Natural killer cell (primary cell): ENCODE data around the gene SORCS2. TPM values are rescaled to one million over a fixed set of nuclear protein-coding genes. Genes with fewer than 3 reads are reported as not detected.

Experiments
- ATAC-seq, 3 donors: fragments of 150-1000 bp in 2 of 3; fragments of 200-7000 bp in 1 of 3; cut with Tn5 transposase; 1 replicate in 1 of 3; 2 replicates in 2 of 3; pipeline ENCODE4 v1.10.0; 2021; ENCODE audit warnings: mild to moderate bottlenecking in 2 of 3, moderate library complexity in 2 of 3
- DNase-seq, 2 donors: peaks; one replicate each; pipeline versions ENCODE4 v3.0.0 to v3.0.0-alpha.2; 2013 to 2021; ENCODE audit warnings: mixed read lengths in 1 of 2
- H3K27ac ChIP-seq: one replicate; pipeline ENCODE4 v1.5.1; 2013; ENCODE audit warnings: mild to moderate bottlenecking, low read length
- H3K27me3 ChIP-seq: one replicate; pipeline ENCODE4 v1.6.1; 2013; ENCODE audit warnings: low read length; ENCODE audit not compliant: control insufficient read depth, insufficient read depth
- H3K36me3 ChIP-seq: one replicate; pipeline ENCODE4 v1.6.1; 2013; ENCODE audit warnings: low read length; ENCODE audit not compliant: control insufficient read depth, insufficient read depth
- H3K4me1 ChIP-seq: one replicate; pipeline ENCODE4 v1.6.1; 2013; ENCODE audit warnings: low read length; ENCODE audit not compliant: control insufficient read depth, insufficient read depth
- H3K4me3 ChIP-seq: one replicate; pipeline ENCODE4 v1.5.1; 2013; ENCODE audit warnings: low read length
- H3K9me3 ChIP-seq: one replicate; pipeline ENCODE4 v1.6.1; 2013; ENCODE audit warnings: low read length; ENCODE audit not compliant: control insufficient read depth, insufficient read depth
- H3K27ac Mint-ChIP-seq, 2 donors: one replicate each; pipeline ENCODE4 v1.8.0; 2022; ENCODE audit warnings: mild to moderate bottlenecking in 2 of 2, mixed read lengths in 2 of 2, moderate library complexity in 1 of 2
- H3K27me3 Mint-ChIP-seq, 2 donors: one replicate each; pipeline ENCODE4 v1.8.0; 2022; ENCODE audit warnings: low read depth in 2 of 2, mixed read lengths in 2 of 2
- H3K36me3 Mint-ChIP-seq: one replicate; pipeline ENCODE4 v1.8.0; 2022; ENCODE audit warnings: mixed read lengths
- H3K4me1 Mint-ChIP-seq, 2 donors: one replicate each; pipeline ENCODE4 v1.8.0; 2022; ENCODE audit warnings: mixed read lengths in 2 of 2
- H3K4me3 Mint-ChIP-seq: one replicate; pipeline ENCODE4 v1.8.0; 2022; ENCODE audit warnings: mild to moderate bottlenecking, moderate library complexity, mixed read lengths
- H3K9me3 Mint-ChIP-seq, 2 donors: one replicate each; pipeline ENCODE4 v1.8.0; 2022; ENCODE audit warnings: mixed read lengths in 2 of 2
- CTCF ChIP-seq: fragments of 200-600 bp; IDR thresholded peaks from one replicate; pipeline ENCODE4 v1.8.0; 2022; ENCODE audit warnings: antibody characterized with exemption
- WGBS: methylation state at CpG from one replicate; pipeline ENCODE4 v1.1.7; 2013; ENCODE audit warnings: missing lambda C conversion rate; ENCODE audit not compliant: insufficient coverage; 5-methylcytosine and 5-hydroxymethylcytosine counted together
- intact Hi-C: fragments of 100-400 bp; cut with micrococcal nuclease; formaldehyde crosslinking; loops from one replicate; pipeline ENCODE4 v1.14.2; 2022
- total RNA-seq, 4 donors: library from RNA; stranded (reverse); fragments of 120-200 nt in 1 of 4; gene quantifications; one replicate each; pipeline versions ENCODE4 v1.2.3 to v1.2.4, GENCODE V29; 2013 to 2022

The SORCS2 gene
- total RNA-seq, 3 donors from 2014 or later (not counting 1 experiment from before 2014, with no cell fraction given): 1.2 to 2.5 (median 1.4) TPM

GRCh38 chr4:7243609-7244330, 51.4 kb downstream of the SORCS2 start:
- Mint-ChIP-seq H3K4me3 (no peak overlapping the region), H3K36me3 (no peaks in the 10 kb centered on the region), H3K9me3 (no peaks in the 10 kb centered on the region), H3K27ac (no peak overlapping the region), H3K4me1 (no peaks in the 10 kb centered on the region), H3K27me3 (peaks cover 12 to 14% of the 10 kb centered on the region in 2 donors)
- no peaks in the 10 kb centered on the region for H3K4me1 ChIP-seq
- peaks cover 2% of the 10 kb centered on the region for H3K9me3 ChIP-seq
- no peak overlapping the region for H3K27ac ChIP-seq
- H3K27me3 ChIP-seq: no peaks in the 10 kb centered on the region
- TF ChIP-seq CTCF: no peak
- H3K4me3 ChIP-seq: no peak overlapping the region
- ATAC-seq: no peak
- no peaks in the 10 kb centered on the region for H3K36me3 ChIP-seq
- 83% methylated on average over 21 of the region's 21 CpGs for WGBS
- no peak for DNase-seq
- intact Hi-C loops: no loop called here

GRCh38 chr4:7244331-7244665, 52.0 kb downstream of the SORCS2 start:
- intact Hi-C loops: no loop called here
- Histone ChIP-seq H3K36me3 (no peaks in the 10 kb centered on the region), H3K4me1 (no peaks in the 10 kb centered on the region), H3K4me3 (no peak overlapping the region), H3K27ac (no peak overlapping the region), H3K27me3 (no peaks in the 10 kb centered on the region), H3K9me3 (no peaks in the 10 kb centered on the region)
- DNase-seq: no peak
- peaks cover 11 to 12% of the 10 kb centered on the region in 2 donors for H3K27me3 Mint-ChIP-seq
- WGBS: 92% methylated on average over 16 of the region's 16 CpGs
- H3K9me3 Mint-ChIP-seq: no peaks in the 10 kb centered on the region
- no peak overlapping the region for H3K4me3 Mint-ChIP-seq
- no peak overlapping the region for H3K27ac Mint-ChIP-seq
- H3K36me3 Mint-ChIP-seq: no peaks in the 10 kb centered on the region
- TF ChIP-seq CTCF: no peak
- no peak for ATAC-seq
- no peaks in the 10 kb centered on the region for H3K4me1 Mint-ChIP-seq

- no peaks in the 10 kb centered on the region for H3K9me3 Mint-ChIP-seq
- TF ChIP-seq CTCF: no peak
- H3K27me3 ChIP-seq: no peaks in the 10 kb centered on the region
- no peak for ATAC-seq
- no peak overlapping the region for H3K27ac ChIP-seq
- no peak overlapping the region for H3K27ac Mint-ChIP-seq
- H3K4me3 ChIP-seq: no peak overlapping the region
- DNase-seq: no peak
- no peak overlapping the region for H3K4me3 Mint-ChIP-seq
- H3K36me3 ChIP-seq: no peaks in the 10 kb centered on the region
- H3K9me3 ChIP-seq: no peaks in the 10 kb centered on the region
- intact Hi-C loops: no loop called here
- no peaks in the 10 kb centered on the region for H3K4me1 Mint-ChIP-seq
- no peaks in the 10 kb centered on the region for H3K36me3 Mint-ChIP-seq
- 86% methylated on average over 12 of the region's 12 CpGs for WGBS
- peaks cover 7 to 9% of the 10 kb centered on the region in 2 donors for H3K27me3 Mint-ChIP-seq
- no peaks in the 10 kb centered on the region for H3K4me1 ChIP-seq
Measured at GRCh38 chr4:7244751-7245320, 52.5 kb downstream of the SORCS2 start.

- no peak for ATAC-seq
- H3K36me3 ChIP-seq: no peaks in the 10 kb centered on the region
Measured at GRCh38 chr4:7247521-7247920, 55.2 kb downstream of the SORCS2 start.

More at GRCh38 chr4:7247521-7247920, 55.2 kb downstream of the SORCS2 start:
- Mint-ChIP-seq H3K27ac (no peak overlapping the region), H3K4me3 (no peak overlapping the region), H3K27me3 (peaks cover 9 to 18% of the 10 kb centered on the region in 2 donors), H3K4me1 (no peaks in the 10 kb centered on the region), H3K36me3 (no peaks in the 10 kb centered on the region), H3K9me3 (no peaks in the 10 kb centered on the region)
- no peak for DNase-seq
- no peak overlapping the region for H3K27ac ChIP-seq
- no peak for TF ChIP-seq CTCF
- no peaks in the 10 kb centered on the region for H3K9me3 ChIP-seq
- intact Hi-C loops: no loop called here
- H3K4me3 ChIP-seq: no peak overlapping the region
- H3K4me1 ChIP-seq: no peaks in the 10 kb centered on the region
- 85% methylated on average over 13 of the region's 15 CpGs for WGBS
- H3K27me3 ChIP-seq: no peaks in the 10 kb centered on the region
